ENCODE measurements around the gene GFRA1.
"Not testable (repeated sequence)": the region's sequence is repeated elsewhere in the genome, so short reads cannot be mapped to it uniquely, and the experiment has no call there.

GFRA1 gene

DNA sequence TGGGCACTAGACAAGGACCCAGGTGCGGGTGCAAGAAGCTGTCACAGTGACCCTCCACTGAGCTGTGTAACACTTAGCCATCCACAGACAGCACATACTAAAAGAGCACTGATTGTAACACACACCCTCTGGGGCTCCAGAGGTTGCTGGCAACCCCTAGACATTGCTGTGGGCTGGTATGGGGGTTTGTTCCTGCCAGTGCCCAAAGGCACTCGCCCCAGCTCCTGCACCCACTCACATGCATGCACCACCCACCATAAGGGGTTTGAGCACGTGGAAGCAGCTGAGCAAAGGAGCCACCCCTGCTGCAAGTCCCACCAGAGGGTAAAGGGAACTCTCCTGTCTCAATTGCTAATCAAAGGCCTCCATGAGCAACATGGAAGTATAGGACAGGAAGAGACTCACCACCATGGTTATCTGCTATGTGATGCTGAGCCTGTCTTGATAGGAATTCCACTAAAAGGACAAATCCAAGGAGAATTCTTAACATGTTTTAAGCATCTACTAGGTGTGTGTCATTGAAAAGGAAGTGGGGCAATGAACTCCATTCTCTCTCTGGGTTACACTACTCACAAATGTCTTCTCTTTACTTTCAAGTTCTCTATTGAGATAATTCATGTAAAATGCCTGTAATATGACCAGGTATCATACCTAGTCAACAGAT lies 103.1 kb downstream of the GFRA1 start:
- no peak overlapping the region for H3K4me3 ChIP-seq (ENCODE audit: control insufficient read depth, low read depth, low read length)
- no peak for TF ChIP-seq CTCF (IDR thresholded peaks at IDR 0.05; ENCODE audit: control insufficient read depth, insufficient read depth, low read depth, low read length, missing control alignments)
- DNase-seq (ENCODE audit: low read depth) = no peak

- TF ChIP-seq CTCF (IDR thresholded peaks at IDR 0.05; ENCODE audit: control insufficient read depth, insufficient read depth, low read depth, low read length, missing control alignments) = no peak
- no peak for DNase-seq (ENCODE audit: low read depth)
- H3K4me3 ChIP-seq (ENCODE audit: control insufficient read depth, low read depth, low read length) = no peak overlapping the region
Measured at GRCh38 chr10:116168745-116169144, 104.3 kb downstream of the GFRA1 start.

DNA sequence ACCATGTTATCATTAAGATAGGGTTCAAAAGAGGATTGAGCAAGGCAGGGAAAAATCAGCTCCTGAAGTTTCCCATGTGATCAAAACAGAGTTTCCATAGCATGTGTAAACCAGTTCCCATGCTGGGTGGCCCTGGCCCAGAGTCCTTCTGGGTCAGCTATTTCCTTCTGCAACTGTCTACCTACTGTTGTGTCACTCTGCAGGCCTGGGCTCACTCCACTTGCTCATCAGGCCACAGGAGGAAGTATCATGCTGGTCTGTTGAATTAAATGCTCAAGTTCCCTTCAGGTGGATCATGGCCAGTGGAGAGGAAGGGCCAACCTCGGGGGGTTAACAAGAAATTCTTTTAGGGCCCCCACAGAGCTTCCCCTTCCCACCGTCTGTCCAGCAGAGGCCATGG lies 104.7 kb downstream of the GFRA1 start:
- no peak for TF ChIP-seq CTCF (IDR thresholded peaks at IDR 0.05; ENCODE audit: control insufficient read depth, insufficient read depth, low read depth, low read length, missing control alignments)
- H3K4me3 ChIP-seq (ENCODE audit: control insufficient read depth, low read depth, low read length) = no peak overlapping the region
- DNase-seq (ENCODE audit: low read depth) = no peak

GRCh38 chr10:116165941-116166340 lies 107.1 kb downstream of the GFRA1 start:
- not testable (repeated sequence) for H3K4me3 ChIP-seq (ENCODE audit: control insufficient read depth, low read depth, low read length); DNase-seq (ENCODE audit: low read depth)

DNA sequence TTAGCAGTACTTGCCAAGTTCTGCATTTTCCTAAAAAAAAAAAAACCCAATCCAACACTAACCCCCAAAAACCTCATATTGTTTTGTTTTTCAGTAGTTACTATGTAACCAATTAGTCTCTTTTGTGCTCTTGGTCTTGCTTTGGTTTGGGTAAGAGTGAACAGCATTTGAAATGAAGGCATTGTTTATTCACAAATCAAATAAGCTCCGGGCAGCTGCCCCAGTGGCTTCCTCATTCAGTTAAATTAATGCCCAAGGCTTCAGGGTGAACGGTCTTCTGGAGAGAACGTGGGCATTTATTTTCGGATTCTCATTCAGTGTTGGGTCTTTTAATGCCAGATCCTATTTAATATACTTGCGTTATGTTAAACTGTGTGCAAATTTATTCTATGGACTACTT lies 108.7 kb downstream of the GFRA1 start:
- H3K4me3 ChIP-seq (ENCODE audit: control insufficient read depth, low read depth, low read length) = no peak overlapping the region
- TF ChIP-seq CTCF (IDR thresholded peaks at IDR 0.05; ENCODE audit: control insufficient read depth, insufficient read depth, low read depth, low read length, missing control alignments) = no peak
- no peak for DNase-seq (ENCODE audit: low read depth)

GRCh38 chr10:116163333-116164131 lies 109.5 kb downstream of the GFRA1 start:
- no peak for DNase-seq (ENCODE audit: low read depth)
- no peak overlapping the region for H3K4me3 ChIP-seq (ENCODE audit: control insufficient read depth, low read depth, low read length)
- TF ChIP-seq CTCF (IDR thresholded peaks at IDR 0.05; ENCODE audit: control insufficient read depth, insufficient read depth, low read depth, low read length, missing control alignments) = no peak

GRCh38 chr10:116162851-116163250 lies 110.2 kb downstream of the GFRA1 start:
- no peak overlapping the region for H3K4me3 ChIP-seq (ENCODE audit: control insufficient read depth, low read depth, low read length)
- DNase-seq (ENCODE audit: low read depth) = no peak
- no peak for TF ChIP-seq CTCF (IDR thresholded peaks at IDR 0.05; ENCODE audit: control insufficient read depth, insufficient read depth, low read depth, low read length, missing control alignments)
